ENCODE results near the gene LTC4S.
A peak's percentile ranks its signal among the peaks of the same experiment; 100 is the strongest.

DNA sequence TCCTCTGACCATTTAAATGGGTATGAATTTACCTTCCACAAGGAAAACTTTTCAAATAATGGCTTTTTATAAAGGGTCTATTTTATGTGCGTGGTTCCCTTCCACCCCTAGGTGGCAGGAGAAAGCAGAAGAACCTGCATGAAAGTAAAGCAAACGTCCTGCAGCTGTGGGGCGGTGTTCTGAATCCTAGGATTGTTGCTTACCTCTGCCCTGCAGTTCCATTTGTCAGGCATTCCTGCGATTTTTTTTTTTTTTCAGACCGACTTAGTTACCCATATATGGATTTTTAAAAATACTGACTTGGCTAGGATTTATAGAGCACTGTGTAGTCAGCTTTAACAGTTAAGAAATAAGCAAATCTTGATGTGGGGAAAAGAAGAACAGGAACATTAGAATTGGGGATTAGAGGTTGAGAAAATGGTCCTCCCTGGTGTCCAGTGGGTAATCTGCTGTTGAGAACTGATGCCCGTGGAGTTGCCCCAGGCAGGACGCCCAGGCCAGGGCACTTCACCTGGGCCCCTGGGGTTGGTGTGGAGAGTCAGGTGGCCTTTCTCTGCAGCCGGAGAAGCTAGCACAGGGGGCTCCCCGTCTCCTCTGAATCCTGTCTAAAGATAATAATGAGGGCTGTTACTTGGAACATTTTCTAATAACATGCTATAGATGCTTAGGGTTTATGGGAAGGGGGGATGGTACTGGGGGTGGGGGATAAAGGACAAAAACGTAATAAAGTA lies 30.4 kb upstream of the LTC4S start:
- TF ChIP-seq CTCF (conservative IDR thresholded peaks at IDR 0.05; ENCODE audit: low read depth in 2 of 2) (peak; percentile 82 to 94), ETS1 (IDR thresholded peaks at IDR 0.05) (no peak), REST (IDR thresholded peaks at IDR 0.05; ENCODE audit: unreplicated experiment) (no peak), CREB1 (CRISPR knock-in tag; IDR thresholded peaks at IDR 0.05; ENCODE audit: low read depth) (no peak), JUNB (IDR thresholded peaks at IDR 0.05; ENCODE audit: unreplicated experiment) (no peak), POLR2AphosphoS5 (IDR thresholded peaks at IDR 0.05; ENCODE audit: low read depth) (no peak), EZH2 (IDR thresholded peaks at IDR 0.05; ENCODE audit: low read depth, unreplicated experiment) (no peak)
